Inflammatory macrophage (primary cell): ENCODE measurements around the gene F2RL3.
A peak's percentile ranks its signal among the peaks of the same experiment; 100 is the strongest.

ENCODE experiments used
- DNase-seq, 2 donors: peaks; one replicate each; pipeline ENCODE4 v3.0.0-alpha.2; 2020 to 2022

Gene F2RL3

GRCh38 chr19:16895467-16896145 lies 6.8 kb downstream of the F2RL3 start:
- DNase-seq = no peak

GRCh38 chr19:16896146-16897028 lies 7.6 kb downstream of the F2RL3 start:
- DNase-seq = no peak

GRCh38 chr19:16897029-16897855 lies 8.4 kb downstream of the F2RL3 start:
- peak; percentile 95 for DNase-seq

- DNase-seq = no peak
Observed at GRCh38 chr19:16897856-16898161, 9.0 kb downstream of the F2RL3 start.

GRCh38 chr19:16898361-16899015 lies 9.7 kb downstream of the F2RL3 start:
- no peak for DNase-seq

- peak; percentile 79 to 88 for DNase-seq
Observed at GRCh38 chr19:16899566-16900075, 10.8 kb downstream of the F2RL3 start.

GRCh38 chr19:16901491-16902175 lies 12.8 kb downstream of the F2RL3 start:
- DNase-seq = peak; percentile 8 to 23

- DNase-seq = no peak
Observed at GRCh38 chr19:16902545-16902944, 13.7 kb downstream of the F2RL3 start.

GRCh38 chr19:16903347-16903746 lies 14.5 kb downstream of the F2RL3 start:
- no peak for DNase-seq

- DNase-seq = no peak
Observed at GRCh38 chr19:16904599-16904998, 15.8 kb downstream of the F2RL3 start.

GRCh38 chr19:16908759-16909158 lies 20.0 kb downstream of the F2RL3 start:
- DNase-seq = no peak

- no peak for DNase-seq
Observed at GRCh38 chr19:16911046-16911445, 22.2 kb downstream of the F2RL3 start.

- DNase-seq = no peak
Observed at GRCh38 chr19:16912780-16913179, 24.0 kb downstream of the F2RL3 start.

- DNase-seq = no peak
Observed at GRCh38 chr19:16914421-16914820, 25.6 kb downstream of the F2RL3 start.

- no peak for DNase-seq
Observed at GRCh38 chr19:16915135-16915534, 26.3 kb downstream of the F2RL3 start.

- DNase-seq = no peak
Observed at GRCh38 chr19:16915734-16916133, 26.9 kb downstream of the F2RL3 start.

GRCh38 chr19:16917401-16917800 lies 28.6 kb downstream of the F2RL3 start:
- no peak for DNase-seq

- DNase-seq = no peak
Observed at GRCh38 chr19:16919496-16919895, 30.7 kb downstream of the F2RL3 start.

GRCh38 chr19:16920816-16921529 lies 32.2 kb downstream of the F2RL3 start:
- DNase-seq = no peak

GRCh38 chr19:16921766-16922591 lies 33.2 kb downstream of the F2RL3 start:
- no peak for DNase-seq
